PC-3 (cell line): ENCODE data around the gene CMTM8. TPM values are rescaled to one million over a fixed set of nuclear protein-coding genes. Genes with fewer than 3 reads are reported as not detected.

Experiments
- ATAC-seq: fragments of 200-7000 bp; cut with Tn5 transposase; 2 replicates; pipeline ENCODE4 v1.9.1; 2020; ENCODE audit warnings: mild to moderate bottlenecking, moderate library complexity
- BruUV-seq: library from RNA; stranded (reverse); fragments of 400-500 nt; replicated peaks from 2 replicates; lab custom pipeline; 2021; lab: Mats Ljungman, UMichigan
- CTCF ChIA-PET: fragments of 300-600 bp; sonication (Branson Sonifier 250); formaldehyde crosslinking; loops from one replicate; lab custom pipeline; 2022; ENCODE audit warnings: antibody characterized with exemption; lab: Charles Lee
- POLR2A ChIA-PET: fragments of 300-600 bp; sonication (Branson Sonifier 250); formaldehyde crosslinking; loops from one replicate; lab custom pipeline; 2022; ENCODE audit warnings: antibody characterized with exemption; ENCODE audit not compliant: unreplicated experiment; lab: Charles Lee
- DNase-seq: peaks from one replicate; pipeline ENCODE4 v3.0.0-alpha.2; 2015
- H2AFZ ChIP-seq: fragments of 300-600 bp; sonication (generic); 2 replicates; pipeline ENCODE4 v1.6.0; 2016; ENCODE audit warnings: antibody characterized with exemption, low read length
- H3F3A ChIP-seq: fragments of 300-600 bp; sonication (generic); one replicate; pipeline ENCODE4 v1.6.0; 2017; ENCODE audit warnings: antibody characterized with exemption, low read length, control low read depth, mild to moderate bottlenecking; ENCODE audit not compliant: unreplicated experiment
- H3K27ac ChIP-seq: fragments of 300-600 bp; sonication (generic); 2 replicates; pipeline ENCODE4 v1.5.1; 2016; ENCODE audit warnings: mild to moderate bottlenecking, low read length
- H3K27me3 ChIP-seq: fragments of 300-600 bp; sonication (generic); 2 replicates; pipeline ENCODE4 v1.6.1; 2016; ENCODE audit warnings: low read length, mixed read lengths
- H3K36me3 ChIP-seq: fragments of 300-600 bp; sonication (generic); 2 replicates; pipeline ENCODE4 v1.6.1; 2016; ENCODE audit warnings: low read depth, mixed run types, low read length, mixed read lengths
- H3K4me1 ChIP-seq: fragments of 300-600 bp; sonication (generic); 2 replicates; pipeline ENCODE4 v1.5.1; 2016; ENCODE audit warnings: low read length; ENCODE audit not compliant: insufficient read depth
- H3K4me2 ChIP-seq: fragments of 300-600 bp; sonication (generic); 2 replicates; pipeline ENCODE4 v1.6.0; 2016; ENCODE audit warnings: low read length
- H3K4me3 ChIP-seq: fragments of 300-600 bp; sonication (generic); 2 replicates; pipeline ENCODE4 v1.5.1; 2016; ENCODE audit warnings: mild to moderate bottlenecking, low read length, mixed read lengths
- H3K79me2 ChIP-seq: fragments of 300-600 bp; sonication (generic); 2 replicates; pipeline ENCODE4 v1.6.1; 2017; ENCODE audit warnings: low read length, mixed read lengths
- H3K9ac ChIP-seq: fragments of 300-600 bp; sonication (generic); 2 replicates; pipeline ENCODE4 v1.6.0; 2016; ENCODE audit warnings: mild to moderate bottlenecking, low read length
- H3K9me2 ChIP-seq: fragments of 300-600 bp; sonication (generic); replicated peaks from 2 replicates; pipeline ENCODE4 v1.6.1; 2016; ENCODE audit warnings: mixed run types, low read length, mixed read lengths
- H3K9me3 ChIP-seq: fragments of 300-600 bp; sonication (generic); 2 replicates; pipeline ENCODE4 v1.6.1; 2016; ENCODE audit warnings: low read length, mixed read lengths
- H4K20me1 ChIP-seq: fragments of 300-600 bp; sonication (generic); 2 replicates; pipeline ENCODE4 v1.6.1; 2016; ENCODE audit warnings: low read length, mixed read lengths
- CTCF ChIP-seq: fragments of 300-600 bp; sonication (generic); conservative IDR thresholded peaks from 2 replicates; pipeline ENCODE4 v1.5.1; 2017; ENCODE audit warnings: antibody characterized with exemption, low read depth, mild to moderate bottlenecking, low read length
- EZH2 ChIP-seq: fragments of 300-600 bp; sonication (generic); IDR thresholded peaks from one replicate; pipeline ENCODE4 v1.6.1; 2017; ENCODE audit warnings: antibody characterized with exemption, mild to moderate bottlenecking, low read length; ENCODE audit not compliant: unreplicated experiment
- EZH2phosphoT487 ChIP-seq: fragments of 300-600 bp; sonication (generic); IDR thresholded peaks from 2 replicates; pipeline ENCODE4 v1.6.1; 2018; ENCODE audit warnings: mild to moderate bottlenecking, antibody characterized with exemption, low read length, borderline replicate concordance
- intact Hi-C: fragments of 100-400 bp; cut with micrococcal nuclease; formaldehyde crosslinking; loops from 2 replicates; pipeline ENCODE4 v1.9.0; 2023
- total RNA-seq: library from RNA; depleted of rRNA; stranded (reverse); fragments of >200 nt; gene quantifications from 2 replicates; pipeline ENCODE4 v1.2.3, GENCODE V29; 2014

CMTM8 gene
- total RNA-seq, 1 experiment from 2014 or later, result 5.2 TPM

DNA sequence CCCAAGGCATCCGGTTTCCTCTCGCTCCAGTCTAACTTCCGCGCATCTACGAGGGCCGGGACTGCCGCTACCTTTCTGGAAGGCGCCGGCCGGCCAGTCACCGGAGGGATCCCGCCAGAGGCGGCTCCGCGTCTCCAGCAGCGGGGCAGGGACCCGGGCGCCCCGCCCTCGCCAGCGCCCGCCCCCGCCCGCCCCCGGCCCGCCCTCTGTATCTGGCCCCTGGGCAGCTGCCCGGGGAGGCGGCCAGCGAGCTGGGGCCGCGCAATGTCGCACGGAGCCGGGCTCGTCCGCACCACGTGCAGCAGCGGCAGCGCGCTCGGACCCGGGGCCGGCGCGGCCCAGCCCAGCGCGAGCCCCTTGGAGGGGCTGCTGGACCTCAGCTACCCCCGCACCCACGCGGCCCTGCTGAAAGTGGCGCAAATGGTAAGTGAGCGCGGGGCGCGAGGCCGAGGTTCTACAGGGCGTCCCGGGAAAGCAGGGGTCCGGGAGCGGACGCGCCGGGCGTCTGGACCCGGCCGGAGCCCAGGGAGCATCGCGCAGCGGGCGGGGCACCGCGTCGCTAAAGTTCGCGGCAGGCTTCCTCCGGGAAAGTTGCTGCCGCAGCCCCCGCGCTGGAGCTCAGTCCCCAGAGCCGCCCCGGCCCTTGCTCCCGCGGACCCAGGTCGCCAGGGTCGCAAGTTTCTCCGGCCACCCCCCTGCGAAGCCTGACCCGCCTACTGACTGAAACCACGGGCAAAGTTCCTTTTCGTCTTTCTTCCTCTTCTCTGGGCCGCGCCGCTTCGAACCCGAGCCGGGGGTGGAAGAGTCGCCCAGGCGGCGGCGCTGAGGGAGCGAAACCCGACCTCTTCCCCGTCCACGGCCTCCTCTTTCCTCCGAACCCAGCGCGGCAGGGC, 153.4 kb downstream of the CMTM8 start, which contains the start of gene CMTM7:
CMTM7 (plus strand) TSS at position 211 of the 893 bp plus-strand sequence; CDS start at position 265, 54 bp downstream.
- Histone ChIP-seq H3K4me2 (peak within 1 kb of the TSS; percentile 94), H3K79me2 (peaks cover 60% of the 10 kb centered on the region), H3K27ac (peak within 1 kb of the TSS; percentile 77), H3K4me1 (peaks cover 27% of the 10 kb centered on the region), H3K9ac (peak within 1 kb of the TSS; percentile 94), H3K9me2 (no peaks in the 10 kb centered on the region), H3K36me3 (peaks cover 4% of the 10 kb centered on the region; the same call in 1 of the 2 replicates), H3K4me3 (peak within 1 kb of the TSS; percentile 99), H2AFZ (peak within 1 kb of the TSS; percentile 74), H3F3A (no peaks in the 10 kb centered on the region), H3K27me3 (no peaks in the 10 kb centered on the region), H3K9me3 (no peaks in the 10 kb centered on the region), H4K20me1 (peaks cover 33% of the 10 kb centered on the region)
- ChIA-PET POLR2A (no interaction called here), CTCF (interaction anchor here (0.7 to 1.2 kb wide), 2 partner anchors 76 to 212 kb away, joined by 3 to 7 read pairs; no protein-coding TSS in a partner anchor)
- ATAC-seq, result peak; percentile 83
- TF ChIP-seq CTCF (no peak), EZH2 (no peak), EZH2phosphoT487 (no peak)
- peak; percentile 89 for DNase-seq
- intact Hi-C loops, result loop anchor here (1.0 to 5.0 kb wide), 4 partner anchors 9 to 155 kb away; partner anchors contain the start of gene CMTM8
- TSS peak; percentile 92 for BruUV-seq

- H3K4me3 ChIP-seq, result peak overlapping the region; percentile 99
- H4K20me1 ChIP-seq, result peaks cover 34% of the 10 kb centered on the region
- H3K9me3 ChIP-seq, result no peaks in the 10 kb centered on the region
- no peaks in the 10 kb centered on the region for H3K9me2 ChIP-seq
- POLR2A ChIA-PET, result no interaction called here
- no peaks in the 10 kb centered on the region for H3F3A ChIP-seq
- H3K4me2 ChIP-seq, result peak overlapping the region; percentile 94
- BruUV-seq, result TSS peak; percentile 44
- CTCF ChIA-PET, result no interaction called here
- H3K9ac ChIP-seq, result peak overlapping the region; percentile 94
- peaks cover 68% of the 10 kb centered on the region for H3K79me2 ChIP-seq
- H2AFZ ChIP-seq, result peak overlapping the region; percentile 74
- intact Hi-C loops, result loop anchor here (5.0 kb wide), 1 partner anchor 155 kb away; the partner anchor contains the start of gene CMTM8
- DNase-seq (peak; percentile 77), ATAC-seq (peak; percentile 54)
- H3K36me3 ChIP-seq, result peaks cover 4% of the 10 kb centered on the region; the same call in 1 of the 2 replicates
- no peaks in the 10 kb centered on the region for H3K27me3 ChIP-seq
- peaks cover 27% of the 10 kb centered on the region for H3K4me1 ChIP-seq
- TF ChIP-seq EZH2phosphoT487 (no peak), EZH2 (no peak), CTCF (no peak)
- H3K27ac ChIP-seq, result peak overlapping the region; percentile 77
These were observed 154.2 kb downstream of the CMTM8 start for GRCh38 chr3:32392536-32393302.
